ENCODE results near the gene MX1.

DNA sequence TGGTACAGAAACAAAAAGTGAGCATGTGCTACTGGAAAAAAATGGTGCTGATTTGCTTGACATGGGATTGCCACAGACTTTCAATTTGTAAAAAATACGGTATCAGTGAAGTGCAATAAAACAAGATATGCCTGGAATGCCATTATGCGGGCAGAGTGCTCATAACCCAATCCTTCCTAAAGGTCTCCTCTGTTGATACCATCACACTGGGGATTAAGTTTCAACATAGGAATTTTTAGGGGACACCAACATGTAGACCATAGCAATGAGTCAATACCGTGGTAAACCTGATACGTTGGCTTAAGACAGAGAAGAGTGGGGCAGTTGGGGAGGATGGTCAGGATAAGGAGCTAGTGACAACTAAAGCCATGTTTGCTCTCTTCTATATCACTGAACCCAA lies 20.5 kb downstream of the MX1 start:
- TF ChIP-seq, protein P1, sequence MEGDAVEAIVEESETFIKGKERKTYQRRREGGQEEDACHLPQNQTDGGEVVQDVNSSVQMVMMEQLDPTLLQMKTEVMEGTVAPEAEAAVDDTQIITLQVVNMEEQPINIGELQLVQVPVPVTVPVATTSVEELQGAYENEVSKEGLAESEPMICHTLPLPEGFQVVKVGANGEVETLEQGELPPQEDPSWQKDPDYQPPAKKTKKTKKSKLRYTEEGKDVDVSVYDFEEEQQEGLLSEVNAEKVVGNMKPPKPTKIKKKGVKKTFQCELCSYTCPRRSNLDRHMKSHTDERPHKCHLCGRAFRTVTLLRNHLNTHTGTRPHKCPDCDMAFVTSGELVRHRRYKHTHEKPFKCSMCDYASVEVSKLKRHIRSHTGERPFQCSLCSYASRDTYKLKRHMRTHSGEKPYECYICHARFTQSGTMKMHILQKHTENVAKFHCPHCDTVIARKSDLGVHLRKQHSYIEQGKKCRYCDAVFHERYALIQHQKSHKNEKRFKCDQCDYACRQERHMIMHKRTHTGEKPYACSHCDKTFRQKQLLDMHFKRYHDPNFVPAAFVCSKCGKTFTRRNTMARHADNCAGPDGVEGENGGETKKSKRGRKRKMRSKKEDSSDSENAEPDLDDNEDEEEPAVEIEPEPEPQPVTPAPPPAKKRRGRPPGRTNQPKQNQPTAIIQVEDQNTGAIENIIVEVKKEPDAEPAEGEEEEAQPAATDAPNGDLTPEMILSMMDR (conservative IDR thresholded peaks at IDR 0.05; ENCODE audit: low read depth in 2 of 2), result no peak
- TF ChIP-seq EZH2 (IDR thresholded peaks at IDR 0.05; ENCODE audit: low read depth, unreplicated experiment), result no peak
- no peak for TF ChIP-seq POLR2AphosphoS5 (IDR thresholded peaks at IDR 0.05; ENCODE audit: low read depth)
- no peak for TF ChIP-seq EZH2phosphoT487 (IDR thresholded peaks at IDR 0.05; ENCODE audit: unreplicated experiment)
- no peak for TF ChIP-seq REST (IDR thresholded peaks at IDR 0.05; ENCODE audit: unreplicated experiment)
- TF ChIP-seq JUNB (IDR thresholded peaks at IDR 0.05; ENCODE audit: unreplicated experiment), result no peak
- no peak for TF ChIP-seq NANOG (IDR thresholded peaks at IDR 0.05; ENCODE audit: borderline replicate concordance)
- TF ChIP-seq CREB1 (CRISPR knock-in tag; IDR thresholded peaks at IDR 0.05; ENCODE audit: low read depth), result no peak
- no peak for TF ChIP-seq ZNF114 (CRISPR knock-in tag; IDR thresholded peaks at IDR 0.05)
- no peak for TF ChIP-seq STAT1 (IDR thresholded peaks at IDR 0.05; ENCODE audit: unreplicated experiment)
- no peak for TF ChIP-seq ZNF331 (CRISPR knock-in tag; IDR thresholded peaks at IDR 0.05; ENCODE audit: low read depth)
